Sigmoid colon (tissue), 7 donors: Measurements from ENCODE around the gene FGF21. TPM values are rescaled to one million over a fixed set of nuclear protein-coding genes. Genes with fewer than 3 reads are reported as not detected.

Source experiments
- DNase-seq: peaks from one replicate; pipeline ENCODE4 v3.0.0-alpha.2; 2019
- H3K27ac ChIP-seq, 4 donors: fragments of 200-600 bp; sonication (generic); one replicate each; pipeline ENCODE4 v1.5.1; 2016 to 2019; ENCODE audit warnings: mild to moderate bottlenecking in 1 of 4
- H3K27me3 ChIP-seq, 3 donors: fragments of 200-600 bp; sonication (generic); one replicate each; pipeline ENCODE4 v1.5.1; 2019; ENCODE audit warnings: mild to moderate bottlenecking in 1 of 3
- H3K36me3 ChIP-seq, 4 donors: fragments of 200-600 bp; sonication (generic); one replicate each; pipeline ENCODE4 v1.5.1; 2016 to 2019
- H3K4me1 ChIP-seq, 4 donors: fragments of 200-600 bp; sonication (generic); one replicate each; pipeline ENCODE4 v1.5.1; 2017 to 2019
- H3K4me3 ChIP-seq, 4 donors: fragments of 200-600 bp; sonication (generic); one replicate each; pipeline ENCODE4 v1.5.1; 2017 to 2019; ENCODE audit warnings: mild to moderate bottlenecking in 2 of 4, moderate library complexity in 1 of 4
- H3K9me3 ChIP-seq, 4 donors: fragments of 200-600 bp in 3 of 4; sonication (generic) in 3 of 4; one replicate each; pipeline versions ENCODE4 v1.5.1 to v1.6.1; 2013 to 2019
- EP300 ChIP-seq, 4 donors: sonication (generic); formaldehyde crosslinking; IDR thresholded peaks; one replicate each; pipeline ENCODE4 v1.6.1; 2017; ENCODE audit warnings: antibody characterized with exemption in 4 of 4
- POLR2A ChIP-seq, 2 donors: fragments of 450-650 bp; IDR thresholded peaks; one replicate each; pipeline ENCODE4 v1.6.1; 2016; ENCODE audit warnings: antibody characterized with exemption in 2 of 2, mild to moderate bottlenecking in 2 of 2, moderate library complexity in 2 of 2
- POLR2AphosphoS5 ChIP-seq, 4 donors: sonication (generic); formaldehyde crosslinking; IDR thresholded peaks; one replicate each; pipeline ENCODE4 v1.6.1; 2017; ENCODE audit warnings: antibody characterized with exemption in 4 of 4
- WGBS, 2 donors: extraction: QIAGEN DNeasy Blood & Tissue Kit; methylation state at CpG; one replicate each; pipeline ENCODE4 v1.1.7; 2013; 5-methylcytosine and 5-hydroxymethylcytosine counted together
- intact Hi-C: fragments of 100-400 bp; cut with DNase I; formaldehyde crosslinking; loops from one replicate; pipeline ENCODE4 v1.15.1; 2023
- polyA plus RNA-seq, 3 donors: library from polyadenylated mRNA; stranded (reverse); fragments of 200-250 nt; gene quantifications; one replicate each; pipeline ENCODE4 v1.2.3, GENCODE V29; 2013
- total RNA-seq, 4 donors: library from RNA; depleted of rRNA; stranded (reverse); fragments of >200 nt; gene quantifications; one replicate each; pipeline ENCODE4 v1.1.0, GENCODE V29; 2016
- TF ChIP-seq, protein P1 (sequence below), 4 experiments: fragments of 450-650 bp in 3 of 4; fragments of 200-600 bp in 1 of 4; IDR thresholded peaks; one replicate each; pipeline ENCODE4 v1.5.1; 2016 to 2019; ENCODE audit warnings: antibody characterized with exemption in 4 of 4, mild to moderate bottlenecking in 3 of 4, moderate library complexity in 2 of 4
- donor health status: healthy with polysubstance abuse.
- donor health status: Bipolar disorder and iron deficiency.
- donor health status: healthy.

Gene FGF21
- total and polyA plus RNA-seq, 7 donors = not detected

DNA sequence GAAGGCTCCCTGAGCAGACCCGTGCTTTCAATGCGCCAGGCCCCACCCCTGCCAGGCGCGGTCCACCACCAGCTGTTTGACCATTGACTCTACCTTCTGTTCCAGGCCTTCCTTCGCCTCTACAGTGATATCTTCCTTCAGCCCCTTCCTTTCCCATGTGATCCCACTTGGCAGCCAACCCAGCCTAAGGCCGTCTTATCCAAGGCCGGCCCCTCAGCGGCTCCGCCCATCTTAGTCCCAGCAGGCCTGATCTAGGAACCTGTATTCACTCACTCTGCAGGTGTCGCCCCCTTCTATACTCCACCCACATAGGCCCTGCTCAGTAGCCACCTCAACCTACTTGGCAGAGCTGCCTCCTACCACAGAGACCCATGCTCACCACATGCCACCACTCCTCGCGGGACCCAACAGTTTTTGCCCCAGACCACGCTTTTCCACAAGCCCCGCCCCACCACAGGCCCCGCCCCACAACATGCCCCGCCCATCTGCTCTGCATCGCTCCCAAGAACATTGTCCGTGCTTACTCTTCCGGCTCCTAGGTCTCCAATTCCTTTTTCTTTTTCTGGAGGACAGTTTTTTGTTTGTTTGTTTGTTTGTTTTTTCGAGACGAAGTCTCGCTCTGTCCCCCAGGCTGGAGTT, 17.8 kb upstream of the FGF21 start:
- TF ChIP-seq POLR2A (IDR thresholded peaks at IDR 0.05) = no peak
- TF ChIP-seq, protein P1, sequence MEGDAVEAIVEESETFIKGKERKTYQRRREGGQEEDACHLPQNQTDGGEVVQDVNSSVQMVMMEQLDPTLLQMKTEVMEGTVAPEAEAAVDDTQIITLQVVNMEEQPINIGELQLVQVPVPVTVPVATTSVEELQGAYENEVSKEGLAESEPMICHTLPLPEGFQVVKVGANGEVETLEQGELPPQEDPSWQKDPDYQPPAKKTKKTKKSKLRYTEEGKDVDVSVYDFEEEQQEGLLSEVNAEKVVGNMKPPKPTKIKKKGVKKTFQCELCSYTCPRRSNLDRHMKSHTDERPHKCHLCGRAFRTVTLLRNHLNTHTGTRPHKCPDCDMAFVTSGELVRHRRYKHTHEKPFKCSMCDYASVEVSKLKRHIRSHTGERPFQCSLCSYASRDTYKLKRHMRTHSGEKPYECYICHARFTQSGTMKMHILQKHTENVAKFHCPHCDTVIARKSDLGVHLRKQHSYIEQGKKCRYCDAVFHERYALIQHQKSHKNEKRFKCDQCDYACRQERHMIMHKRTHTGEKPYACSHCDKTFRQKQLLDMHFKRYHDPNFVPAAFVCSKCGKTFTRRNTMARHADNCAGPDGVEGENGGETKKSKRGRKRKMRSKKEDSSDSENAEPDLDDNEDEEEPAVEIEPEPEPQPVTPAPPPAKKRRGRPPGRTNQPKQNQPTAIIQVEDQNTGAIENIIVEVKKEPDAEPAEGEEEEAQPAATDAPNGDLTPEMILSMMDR (IDR thresholded peaks at IDR 0.05) = no peak
- no peak for TF ChIP-seq EP300 (IDR thresholded peaks at IDR 0.05)
- no peak for TF ChIP-seq POLR2AphosphoS5 (IDR thresholded peaks at IDR 0.05)
- H3K4me3 ChIP-seq = no peak overlapping the region
- WGBS, 2 donors = 66 to 77% methylated on average over 22 of the region's 22 CpGs
- no peak for DNase-seq
- H3K27ac ChIP-seq = no peak overlapping the region
- no peaks in the 10 kb centered on the region for H3K9me3 ChIP-seq
- no peaks in the 10 kb centered on the region for H3K36me3 ChIP-seq
- intact Hi-C loops = no loop called here
- H3K4me1 ChIP-seq = peaks cover 0 to 15% (median 8%) of the 10 kb centered on the region in 4 donors
- H3K27me3 ChIP-seq = peaks cover 0 to 19% (median 0%) of the 10 kb centered on the region in 3 donors

DNA sequence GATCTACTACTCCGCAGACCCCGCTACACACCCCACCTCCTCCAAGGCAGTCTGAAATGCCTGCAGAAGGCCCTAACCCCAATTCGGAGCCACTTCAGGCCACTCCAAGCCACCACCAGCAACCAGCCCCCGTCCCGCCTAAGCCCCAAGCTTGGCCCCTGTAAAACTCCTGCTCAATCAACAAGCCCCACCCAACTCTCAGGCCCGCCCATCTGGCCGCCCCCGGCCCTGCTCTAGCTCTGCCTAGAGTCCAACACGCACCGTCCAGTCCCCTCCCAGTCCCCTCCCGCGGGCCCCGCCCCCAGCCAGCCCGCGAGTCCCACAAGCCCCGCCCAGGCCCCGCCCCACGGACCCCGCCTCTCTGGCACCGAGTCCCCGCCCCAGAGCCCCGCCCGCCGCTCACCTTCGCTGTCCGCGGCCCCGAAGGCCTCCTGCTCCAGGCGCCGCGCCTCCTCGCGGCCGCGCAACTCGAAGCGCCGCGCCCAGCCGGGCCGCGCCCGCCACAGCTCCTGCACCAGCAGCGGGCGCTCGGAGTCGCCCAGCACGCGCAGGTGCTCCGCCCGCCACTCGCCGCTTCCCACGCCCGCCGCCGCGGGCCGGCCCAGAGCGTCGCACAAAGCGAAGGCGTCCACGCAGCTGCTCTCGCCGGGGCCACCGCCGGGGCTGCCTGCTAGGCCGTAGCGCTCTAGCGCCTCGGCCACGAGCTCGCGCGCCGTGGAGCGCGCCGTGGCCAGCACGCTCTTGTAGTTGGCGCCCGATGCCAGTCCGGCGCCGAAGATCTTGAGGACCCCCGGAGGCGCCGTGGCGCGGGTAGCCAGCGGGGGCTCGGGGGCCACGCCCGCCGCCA, 16.5 kb upstream of the FGF21 start:
- intact Hi-C loops = loop anchor here (1.0 to 2.0 kb wide), 2 partner anchors 64 to 92 kb away; partner anchors contain the start of gene CA11
- peaks cover 0 to 19% (median 0%) of the 10 kb centered on the region in 3 donors for H3K27me3 ChIP-seq
- H3K4me1 ChIP-seq = peaks cover 0 to 15% (median 8%) of the 10 kb centered on the region in 4 donors
- no peaks in the 10 kb centered on the region for H3K9me3 ChIP-seq
- H3K36me3 ChIP-seq = no peaks in the 10 kb centered on the region
- H3K27ac ChIP-seq = peak overlapping the region; percentile 41 to 77 (median 64)
- peak overlapping the region; percentile 33 to 63 (median 48) for H3K4me3 ChIP-seq
- TF ChIP-seq POLR2A (IDR thresholded peaks at IDR 0.05) = no peak
- TF ChIP-seq, protein P1 (IDR thresholded peaks at IDR 0.05) = peak in 1 of 4 experiments; percentile 40
- peak; percentile 96 for DNase-seq
- WGBS, 2 donors = 2 to 4% methylated on average over 96 of the region's 96 CpGs

DNA sequence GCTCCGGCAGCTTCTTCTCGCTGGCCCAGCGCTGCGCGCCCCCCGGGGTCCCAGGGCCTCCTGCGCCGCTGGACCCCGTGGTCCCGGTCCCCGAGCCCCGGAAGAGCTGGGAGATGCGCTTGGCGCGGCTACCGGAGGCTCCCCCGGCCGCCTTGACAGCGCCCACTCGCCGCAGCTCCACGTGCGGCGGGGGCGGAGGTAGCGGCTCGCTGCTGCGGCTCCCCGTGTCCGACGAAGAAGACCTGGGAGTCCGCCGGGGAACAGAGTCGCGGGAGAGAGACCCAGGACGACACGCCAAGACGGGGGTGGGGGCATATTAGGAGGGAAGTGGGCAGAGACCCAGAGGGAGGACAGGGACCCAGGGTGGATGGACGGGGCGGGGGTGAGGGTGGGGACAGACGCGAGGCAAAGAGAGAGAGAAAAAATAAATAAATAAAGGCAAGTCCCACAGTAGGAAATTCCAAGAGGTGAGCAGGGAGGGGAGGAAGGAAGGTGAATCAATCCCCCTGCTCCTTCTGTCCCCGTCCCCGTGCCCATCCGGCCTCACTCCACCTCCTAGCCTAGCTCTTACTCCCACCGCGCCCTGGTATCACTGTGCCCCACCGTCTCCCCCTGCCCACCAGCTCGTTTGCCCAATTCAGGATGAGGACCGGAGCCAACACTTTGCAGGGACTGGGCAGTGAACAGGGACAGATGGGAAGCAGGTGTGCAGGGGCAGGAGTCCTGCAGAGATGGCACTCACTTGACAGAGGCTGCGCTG, 15.7 kb upstream of the FGF21 start:
- intact Hi-C loops = loop anchor here (2.0 kb wide), 1 partner anchor 65 kb away; no protein-coding TSS in a partner anchor
- Histone ChIP-seq H3K9me3 (no peaks in the 10 kb centered on the region), H3K27me3 (peaks cover 0 to 19% (median 0%) of the 10 kb centered on the region in 3 donors), H3K36me3 (no peaks in the 10 kb centered on the region), H3K27ac (peak overlapping the region; percentile 40 to 77 (median 52)), H3K4me3 (peak overlapping the region; percentile 33 to 63 (median 48)), H3K4me1 (peaks cover 0 to 15% (median 8%) of the 10 kb centered on the region in 4 donors)
- WGBS, 2 donors = 10 to 19% methylated on average over 51 of the region's 51 CpGs
- TF ChIP-seq POLR2AphosphoS5 (IDR thresholded peaks at IDR 0.05) (no peak), EP300 (IDR thresholded peaks at IDR 0.05) (no peak)
- TF ChIP-seq, protein P1 (IDR thresholded peaks at IDR 0.05) = no peak
- no peak for DNase-seq

DNA sequence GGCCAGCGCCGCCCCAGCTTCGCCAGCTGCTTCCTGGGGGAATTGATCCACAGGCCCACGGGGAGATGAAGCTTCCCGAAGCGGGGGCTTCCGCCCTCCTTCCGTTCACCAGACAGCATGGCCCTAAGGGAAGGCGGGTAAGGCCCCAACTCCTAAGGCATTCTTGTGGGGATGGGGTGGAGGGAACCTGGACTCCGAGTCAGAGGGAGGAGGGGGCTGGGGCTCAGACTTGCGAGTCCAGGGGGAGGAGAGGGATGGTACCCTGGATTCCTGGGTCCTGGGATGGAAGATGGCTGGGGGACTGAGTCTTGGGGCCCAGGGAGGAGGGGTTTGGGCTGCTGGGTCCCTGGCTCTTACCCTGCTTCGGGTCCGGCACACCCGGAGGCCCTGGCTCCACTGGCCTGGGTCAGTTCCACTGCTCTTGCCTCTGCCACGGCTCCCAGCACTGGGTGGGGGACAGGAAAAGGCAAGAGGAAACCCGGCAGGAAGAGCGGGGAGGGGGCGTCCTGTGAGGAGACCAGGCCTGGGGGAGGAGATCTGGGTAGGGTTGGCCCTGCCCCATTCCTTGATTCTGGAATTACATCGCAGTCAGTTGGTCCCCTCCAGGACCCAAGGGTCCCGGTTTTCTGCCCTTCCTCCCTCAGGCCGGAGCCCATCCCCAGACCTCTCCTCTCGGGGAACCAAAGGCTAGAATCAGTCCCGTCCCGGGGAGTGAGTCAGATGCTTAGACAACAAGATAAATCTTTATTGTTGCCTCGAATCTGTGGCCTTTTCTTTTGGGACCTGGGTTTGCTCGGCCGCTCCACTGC, 15.0 kb upstream of the FGF21 start, which contains the start of gene RASIP1:
Gene RASIP1 (minus strand): TSS at position 447 of the 809 bp plus-strand sequence. CDS start 328 bp downstream, at position 119.
- Histone ChIP-seq H3K9me3 (no peaks in the 10 kb centered on the region), H3K27me3 (peaks cover 0 to 13% (median under 1%) of the 10 kb centered on the region in 3 donors), H3K36me3 (no peaks in the 10 kb centered on the region), H3K4me1 (peaks cover 0 to 15% (median 8%) of the 10 kb centered on the region in 4 donors), H3K4me3 (peak within 1 kb of the TSS; percentile 33 to 63 (median 48)), H3K27ac (peak within 1 kb of the TSS; percentile 44 to 77 (median 55))
- WGBS, 2 donors = 49 to 53% methylated on average over 27 of the region's 27 CpGs
- peak; percentile 28 to 62 (median 38) for TF ChIP-seq POLR2AphosphoS5 (IDR thresholded peaks at IDR 0.05)
- TF ChIP-seq, protein P1 (IDR thresholded peaks at IDR 0.05) = no peak
- DNase-seq = no peak
- intact Hi-C loops = no loop called here
